NCI-H748 (cell line): ENCODE measurements around the gene TBC1D24.

Experiments
- DNase-seq: peaks from one replicate; lab custom pipeline; 2025; ENCODE audit not compliant: unreplicated experiment; lab: John Stamatoyannopoulos, UW

TBC1D24 gene

DNA sequence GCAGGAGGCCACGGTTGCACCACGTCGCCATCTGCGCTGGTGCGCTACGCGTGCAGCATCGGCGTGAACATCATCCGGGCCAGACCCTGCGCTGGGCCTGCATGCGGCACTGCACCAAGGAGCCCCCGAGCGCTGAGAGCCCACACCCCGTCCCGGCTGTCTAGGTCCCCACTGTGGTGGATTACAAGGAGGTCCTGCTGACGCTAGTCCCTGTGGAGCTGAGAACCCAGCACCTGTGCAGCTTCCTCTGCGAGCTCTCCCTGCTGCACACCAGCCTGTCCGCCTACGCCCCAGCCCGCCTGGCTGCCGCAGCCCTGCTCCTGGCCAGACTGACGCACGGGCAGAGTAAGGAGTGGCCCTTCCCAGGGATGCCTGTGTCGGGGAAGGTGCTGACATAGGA lies 25.8 kb upstream of the TBC1D24 start:
- DNase-seq: no peak

DNA sequence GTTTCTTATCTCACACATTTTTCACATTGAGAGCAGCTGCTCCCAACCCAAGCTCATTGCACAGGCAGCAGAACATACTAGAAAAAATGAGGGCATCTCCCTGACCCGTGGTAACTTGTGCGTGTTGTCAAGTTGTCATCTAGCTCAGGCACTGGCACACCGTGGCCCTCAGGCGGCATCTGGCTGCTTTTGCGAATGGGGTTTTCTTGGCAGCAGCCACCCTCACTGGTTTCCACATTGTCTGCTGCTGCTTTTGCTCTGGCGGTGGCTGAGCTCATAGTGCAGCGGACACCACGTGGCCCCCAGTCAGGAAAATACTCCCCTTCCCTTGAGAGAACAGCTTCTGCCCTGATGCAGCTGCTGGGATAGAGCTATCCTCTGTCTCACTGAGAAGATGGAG lies 24.4 kb upstream of the TBC1D24 start:
- no peak for DNase-seq

DNA sequence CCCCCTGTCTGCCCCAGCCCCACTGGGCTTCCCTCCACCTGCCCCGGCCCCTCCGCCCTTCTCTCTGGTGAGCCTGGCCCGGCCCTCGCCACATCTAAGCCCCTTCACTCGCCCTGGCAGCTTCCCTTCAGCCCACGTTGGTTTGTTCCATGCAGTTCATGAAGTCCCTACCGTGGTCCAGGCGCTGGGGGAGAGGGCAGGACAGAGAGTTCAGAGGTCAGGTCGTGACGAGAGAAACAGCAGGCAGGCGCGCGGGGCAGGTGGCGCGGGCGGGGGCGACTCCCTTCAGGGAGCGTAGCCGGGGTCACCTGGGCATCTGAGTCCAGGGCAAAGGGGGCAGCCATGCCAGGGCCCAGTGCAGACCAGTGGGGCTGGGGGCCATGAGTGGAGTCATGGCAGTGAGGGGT lies 23.9 kb upstream of the TBC1D24 start:
- no peak for DNase-seq

DNA sequence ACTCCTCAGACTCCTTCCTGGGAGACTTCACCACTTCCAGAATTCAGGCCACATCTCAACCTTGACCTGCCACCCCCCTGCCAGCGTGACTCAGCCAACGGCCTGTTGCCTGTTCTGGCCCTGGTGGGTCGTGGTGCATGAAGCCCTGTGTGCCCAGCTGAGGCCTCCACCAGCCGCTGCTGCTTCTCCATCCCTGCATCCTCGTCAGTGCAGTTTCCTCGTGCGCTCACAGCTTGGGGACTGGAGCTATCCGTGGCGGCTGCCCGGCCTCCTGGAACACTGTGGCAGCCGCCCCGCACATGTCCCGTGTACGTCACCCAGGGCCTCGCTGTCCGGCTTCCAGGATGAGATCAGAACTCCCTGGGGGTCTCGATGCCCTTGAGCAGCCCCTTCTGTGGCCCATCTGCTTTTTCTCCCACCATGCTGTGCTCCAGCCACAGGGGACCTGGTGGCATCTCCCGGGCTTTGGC lies 23.0 kb upstream of the TBC1D24 start:
- no peak for DNase-seq

DNA sequence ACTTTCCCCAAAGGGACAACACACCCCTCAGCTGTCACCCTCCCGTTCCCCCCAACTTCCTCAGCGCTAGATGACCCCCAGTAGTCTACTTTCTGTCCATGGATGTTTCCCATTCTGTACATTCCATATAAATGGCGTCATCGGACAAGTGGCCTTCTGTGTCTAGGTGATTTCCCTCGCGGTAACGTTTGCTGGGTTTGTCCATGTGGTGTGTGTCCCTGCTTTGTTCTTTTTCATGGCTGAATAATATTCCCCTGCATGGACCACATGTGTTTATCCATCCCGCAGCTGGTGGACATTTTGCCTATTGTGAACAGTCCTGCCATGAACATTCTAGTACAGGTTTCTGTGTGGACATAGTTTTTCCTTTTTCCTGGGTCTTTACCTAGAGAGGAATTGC lies 22.3 kb upstream of the TBC1D24 start:
- DNase-seq: no peak

DNA sequence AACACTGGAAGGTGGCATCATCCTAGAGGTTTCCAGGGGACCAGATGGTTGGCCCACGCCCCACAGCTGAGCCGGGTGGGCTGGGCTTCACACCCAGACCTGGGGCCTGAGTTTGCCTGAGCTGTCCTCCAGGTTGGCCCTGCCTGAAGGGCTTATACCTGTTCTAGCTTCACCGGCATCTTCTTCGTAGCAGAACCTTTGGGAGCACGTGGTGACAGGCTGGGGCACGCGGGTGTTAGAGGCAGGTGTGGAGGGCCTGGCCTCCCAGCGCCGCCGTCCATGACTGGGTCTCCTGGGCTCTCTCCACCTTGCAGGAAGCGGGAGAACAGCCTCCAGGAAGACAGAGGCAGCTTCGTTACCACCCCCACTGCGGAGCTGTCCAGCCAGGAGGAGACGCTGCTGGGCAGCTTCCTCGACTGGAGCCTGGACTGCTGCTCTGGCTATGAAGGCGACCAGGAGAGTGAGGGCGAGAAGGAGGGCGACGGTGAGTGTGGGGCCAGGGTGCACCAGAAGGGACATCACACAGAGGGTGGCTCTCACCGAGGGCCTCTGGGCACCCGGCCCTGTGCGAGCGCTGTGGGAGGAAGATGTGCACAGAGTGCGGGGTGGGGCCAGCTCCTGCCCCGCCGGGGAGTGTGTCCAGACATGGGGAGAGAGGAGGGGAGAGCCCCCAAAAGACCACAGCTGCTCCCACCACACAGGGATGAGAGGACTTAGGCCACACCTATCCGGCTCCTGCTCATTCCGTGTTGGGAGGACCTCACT lies 19.7 kb upstream of the TBC1D24 start:
- no peak for DNase-seq

DNA sequence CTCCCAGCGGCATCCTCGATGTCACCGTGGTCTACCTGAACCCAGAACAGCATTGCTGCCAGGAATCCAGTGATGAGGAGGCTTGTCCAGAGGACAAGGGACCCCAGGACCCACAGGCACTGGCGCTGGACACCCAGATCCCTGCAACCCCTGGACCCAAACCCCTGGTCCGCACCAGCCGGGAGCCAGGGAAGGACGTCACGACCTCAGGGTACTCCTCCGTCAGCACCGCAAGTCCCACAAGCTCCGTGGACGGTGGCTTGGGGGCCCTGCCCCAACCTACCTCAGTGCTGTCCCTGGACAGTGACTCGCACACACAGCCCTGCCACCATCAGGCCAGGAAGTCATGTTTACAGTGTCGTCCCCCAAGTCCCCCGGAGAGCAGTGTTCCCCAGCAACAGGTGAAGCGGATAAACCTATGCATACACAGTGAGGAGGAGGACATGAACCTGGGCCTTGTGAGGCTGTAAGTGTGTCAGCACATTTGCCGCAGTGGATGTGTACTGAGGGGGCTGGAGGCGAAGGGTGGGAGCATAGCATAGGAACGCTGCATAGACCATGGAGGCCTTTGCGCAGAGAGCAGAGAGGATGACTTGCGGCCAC lies 18.3 kb upstream of the TBC1D24 start:
- DNase-seq: no peak

DNA sequence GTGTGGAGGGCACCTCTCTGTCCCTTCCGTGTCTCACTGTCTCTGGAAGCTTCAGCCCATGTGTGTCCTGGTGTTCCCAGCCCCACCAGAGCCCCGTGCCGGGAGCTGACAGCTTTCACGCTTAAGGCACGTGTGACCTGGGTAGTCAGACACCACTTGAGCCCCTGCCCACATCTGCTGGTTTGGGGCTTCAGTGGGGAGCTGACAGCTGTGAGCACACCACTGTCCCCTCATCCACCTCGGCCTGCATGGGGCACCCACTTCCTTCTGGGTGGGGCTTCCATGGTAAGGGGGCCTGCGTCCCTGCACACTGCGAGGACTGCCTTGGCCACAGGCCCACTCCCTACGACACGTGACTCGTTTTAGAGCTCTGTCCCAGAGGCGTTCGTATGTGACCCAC lies 17.7 kb upstream of the TBC1D24 start:
- no peak for DNase-seq

DNA sequence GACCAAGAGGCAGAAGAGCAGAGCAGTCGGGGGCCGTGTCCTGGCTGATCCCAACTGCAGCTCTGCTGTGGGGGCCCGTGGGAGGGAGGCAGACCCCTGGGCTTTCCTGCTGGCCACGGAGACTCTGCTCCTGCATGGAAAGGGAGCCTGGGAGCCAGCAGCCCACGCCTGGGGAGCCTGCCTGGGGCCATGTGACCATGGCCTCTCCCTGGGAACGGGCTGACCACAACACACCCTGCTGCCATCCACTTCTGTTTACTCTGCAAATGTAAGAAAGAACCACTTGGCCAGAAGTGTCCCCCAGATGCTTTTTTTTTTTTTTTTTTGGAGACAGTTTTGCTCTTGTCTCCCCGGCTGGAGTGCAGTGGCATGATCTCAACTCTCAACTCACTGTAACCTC lies 17.0 kb upstream of the TBC1D24 start:
- DNase-seq: no peak

DNA sequence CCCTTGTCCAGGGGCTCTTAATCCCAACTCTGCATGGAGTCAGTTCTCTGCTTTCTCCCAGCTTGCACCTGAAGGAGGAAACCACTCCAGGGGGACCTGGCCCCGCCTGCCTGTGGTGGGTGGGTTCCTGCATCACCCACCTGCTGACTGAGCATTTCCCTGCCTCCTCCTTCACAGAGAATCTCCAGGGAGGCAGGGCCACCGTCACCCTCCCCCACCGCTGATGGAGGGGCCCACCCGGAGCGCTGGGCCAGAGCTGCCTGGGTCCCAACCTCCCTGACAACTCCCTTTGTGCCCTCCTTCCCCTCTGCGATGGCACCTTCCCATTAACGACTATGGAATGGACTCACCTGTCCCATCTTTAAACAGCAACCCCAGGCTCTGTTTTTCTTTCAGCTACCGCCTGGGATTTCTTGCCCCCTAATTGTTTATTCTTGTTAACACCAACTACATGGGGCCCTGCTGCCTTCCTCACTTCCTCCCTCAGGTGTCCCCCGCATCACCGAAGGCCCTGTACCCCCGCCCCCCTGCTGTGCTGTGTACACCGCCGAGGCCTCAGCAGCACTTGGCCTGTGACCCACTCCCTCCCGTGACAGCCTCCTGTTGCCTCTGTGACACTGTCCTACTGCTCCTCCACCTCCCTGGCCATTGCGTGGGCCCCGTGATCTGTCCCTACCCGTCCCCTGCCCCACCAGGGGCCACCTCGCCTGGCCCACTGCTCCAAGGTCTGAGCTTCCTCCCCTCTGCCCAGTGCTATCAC lies 15.9 kb upstream of the TBC1D24 start:
- no peak for DNase-seq

DNA sequence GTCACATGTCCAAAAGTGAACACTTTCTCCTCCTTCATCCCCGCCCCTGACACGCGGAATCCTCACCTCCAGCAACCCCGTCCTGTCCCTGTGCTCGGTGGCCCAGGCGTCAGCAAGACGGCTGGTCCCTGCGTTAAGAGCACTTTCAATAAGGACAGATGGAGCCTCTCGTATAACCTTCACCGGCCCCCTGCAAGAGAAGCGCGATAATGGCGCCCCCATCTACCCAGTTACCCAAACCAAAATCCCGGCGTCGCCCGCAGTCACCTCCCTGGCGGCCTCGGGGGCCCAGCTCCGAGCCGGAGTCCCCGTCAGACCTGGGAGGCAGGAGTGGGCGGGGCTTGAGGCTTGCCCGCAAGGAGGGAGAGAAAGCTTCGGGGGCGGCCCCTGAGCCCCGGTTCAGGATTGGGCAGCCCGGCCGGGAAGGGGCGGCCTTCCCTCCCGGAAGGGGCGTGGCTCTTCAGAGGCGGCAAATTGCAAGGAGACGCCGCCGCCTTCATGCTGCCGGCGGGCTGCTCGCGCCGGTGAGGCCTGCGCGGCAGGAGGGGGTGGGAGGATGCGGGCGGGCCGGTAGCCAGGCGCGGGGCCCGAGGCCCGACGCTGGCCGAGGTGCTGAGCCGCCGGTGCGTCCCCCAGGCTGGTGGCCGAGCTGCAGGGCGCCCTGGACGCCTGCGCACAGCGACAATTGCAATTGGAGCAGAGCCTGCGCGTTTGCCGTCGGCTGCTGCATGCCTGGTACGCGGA lies 15.1 kb upstream of the TBC1D24 start, which contains the start of gene TEDC2:
TEDC2 (plus strand) TSS at position 463 of the 744 bp plus-strand sequence; CDS start at position 499, 36 bp downstream.
- DNase-seq: peak; percentile 94

DNA sequence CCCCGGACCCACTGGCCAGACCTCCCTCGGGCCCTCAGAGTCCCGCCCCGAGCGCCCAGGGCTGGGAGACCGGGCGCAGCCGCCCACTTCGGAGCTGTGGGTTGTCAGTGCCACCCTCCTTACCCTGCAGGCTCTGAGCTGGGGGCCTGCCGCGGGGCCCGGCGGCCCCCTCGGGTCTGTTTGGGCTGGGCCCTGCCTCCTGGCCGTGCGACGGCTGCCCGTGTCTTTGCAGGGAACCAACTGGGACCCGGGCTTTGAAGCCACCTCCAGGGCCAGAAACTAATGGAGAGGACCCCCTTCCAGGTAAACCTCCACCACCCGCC lies 14.6 kb upstream of the TBC1D24 start:
- DNase-seq: no peak

DNA sequence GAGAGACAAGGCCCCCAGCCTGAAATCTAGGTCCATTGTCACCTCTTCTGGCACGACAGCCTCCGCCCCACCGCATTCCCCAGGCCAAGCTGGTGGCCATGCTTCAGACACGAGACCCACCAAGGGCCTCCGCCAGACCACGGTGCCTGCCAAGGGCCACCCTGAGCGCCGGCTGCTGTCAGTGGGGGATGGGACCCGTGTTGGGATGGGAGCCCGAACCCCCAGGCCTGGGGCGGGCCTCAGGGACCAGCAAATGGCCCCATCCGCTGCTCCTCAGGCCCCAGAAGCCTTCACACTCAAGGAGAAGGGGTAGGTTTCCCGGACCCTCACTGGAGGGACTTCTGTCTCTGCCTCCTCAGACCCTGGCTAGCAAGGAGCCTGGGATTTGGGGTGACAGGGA lies 14.0 kb upstream of the TBC1D24 start:
- no peak for DNase-seq

DNA sequence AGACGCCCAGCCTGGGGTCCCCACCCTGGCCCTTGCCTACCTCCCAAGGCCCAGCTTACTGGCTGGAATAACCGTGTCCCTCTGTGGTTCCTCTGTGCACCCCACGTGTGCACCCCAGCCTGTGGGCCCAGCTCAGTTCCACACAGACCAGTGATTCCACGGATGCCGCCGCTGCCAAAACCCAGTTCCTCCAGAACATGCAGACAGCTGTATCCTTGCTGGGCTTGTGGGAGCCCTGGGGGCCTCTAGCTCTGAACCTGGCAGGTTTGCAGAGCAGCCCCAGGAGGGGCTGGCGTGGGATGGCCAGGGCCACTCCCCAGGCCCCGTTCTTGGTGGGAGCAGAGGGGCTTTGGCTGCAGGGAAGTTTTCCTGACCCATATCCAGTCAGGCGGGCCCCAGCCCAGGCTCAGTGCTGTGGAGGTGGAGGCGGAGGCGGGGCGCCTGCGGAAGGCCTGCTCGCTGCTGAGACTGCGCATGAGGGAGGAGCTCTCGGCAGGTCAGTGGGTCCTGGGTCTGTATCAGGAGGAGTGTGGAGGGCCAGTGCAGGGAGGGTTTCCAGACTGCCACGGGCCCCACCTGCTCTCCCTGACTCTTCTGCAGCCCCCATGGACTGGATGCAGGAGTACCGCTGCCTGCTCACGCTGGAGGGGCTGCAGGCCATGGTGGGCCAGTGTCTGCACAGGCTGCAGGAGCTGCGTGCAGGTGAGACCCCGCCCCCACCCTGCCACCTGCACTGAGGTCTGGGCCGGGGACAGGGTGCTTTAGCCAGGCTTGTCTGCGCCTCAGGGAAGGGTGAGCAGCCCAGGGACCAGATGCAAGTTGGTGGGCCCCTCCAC lies 12.7 kb upstream of the TBC1D24 start:
- DNase-seq: no peak

DNA sequence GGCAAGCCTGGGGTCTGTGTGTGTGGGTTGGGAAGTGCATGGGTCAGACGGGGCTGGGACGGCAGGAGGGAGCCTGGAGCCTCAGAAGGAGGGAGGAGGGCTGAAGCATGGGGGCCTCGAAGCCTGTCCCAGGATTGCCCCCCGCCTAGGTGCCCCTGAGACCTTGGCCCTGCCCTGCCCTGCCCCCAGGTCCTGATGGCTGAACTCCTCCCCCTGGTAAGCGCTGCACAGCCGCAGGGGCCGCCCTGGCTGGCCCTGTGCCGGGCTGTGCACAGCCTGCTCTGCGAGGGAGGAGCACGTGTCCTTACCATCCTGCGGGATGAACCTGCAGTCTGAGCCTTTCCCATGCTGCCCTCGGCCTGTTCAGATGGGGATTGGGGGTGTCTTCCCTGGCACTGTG lies 10.6 kb upstream of the TBC1D24 start:
- no peak for DNase-seq

DNA sequence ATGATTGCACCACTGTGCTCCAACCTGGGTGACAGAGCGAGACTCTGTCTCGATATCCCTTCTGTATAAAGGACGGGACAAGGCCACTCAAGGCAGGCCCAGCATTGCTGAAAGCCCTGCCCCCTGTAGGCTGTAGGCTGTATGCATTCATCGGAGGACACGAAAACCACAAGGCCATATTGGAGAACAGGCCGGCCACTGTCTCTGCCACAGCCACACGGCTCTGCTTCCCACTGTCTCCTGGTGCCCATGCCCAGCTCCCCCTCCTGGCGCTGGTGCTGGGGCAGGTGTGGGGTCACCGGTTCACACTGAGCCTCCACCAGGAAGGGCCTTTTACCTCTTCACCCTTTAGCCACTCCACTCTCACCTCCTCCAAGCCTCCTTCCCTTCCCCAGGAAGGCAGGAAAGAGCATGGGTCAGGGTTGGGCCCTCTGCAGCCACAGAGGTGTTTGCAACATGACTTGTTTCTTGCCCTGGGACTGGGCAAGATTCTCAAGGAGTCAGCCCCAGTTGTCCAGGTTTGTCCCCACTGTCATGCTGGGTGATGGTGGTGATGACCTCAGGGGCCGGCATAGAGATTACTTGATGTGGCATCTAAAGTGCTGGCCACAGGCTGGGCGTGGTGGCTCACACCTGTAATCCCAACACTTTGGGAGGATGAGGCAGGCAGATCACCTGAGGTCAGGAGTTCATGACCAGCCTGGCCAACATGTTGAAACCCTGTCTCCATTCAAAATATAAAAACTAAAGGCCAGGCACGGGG lies 9.1 kb upstream of the TBC1D24 start:
- DNase-seq: peak; percentile 4

DNA sequence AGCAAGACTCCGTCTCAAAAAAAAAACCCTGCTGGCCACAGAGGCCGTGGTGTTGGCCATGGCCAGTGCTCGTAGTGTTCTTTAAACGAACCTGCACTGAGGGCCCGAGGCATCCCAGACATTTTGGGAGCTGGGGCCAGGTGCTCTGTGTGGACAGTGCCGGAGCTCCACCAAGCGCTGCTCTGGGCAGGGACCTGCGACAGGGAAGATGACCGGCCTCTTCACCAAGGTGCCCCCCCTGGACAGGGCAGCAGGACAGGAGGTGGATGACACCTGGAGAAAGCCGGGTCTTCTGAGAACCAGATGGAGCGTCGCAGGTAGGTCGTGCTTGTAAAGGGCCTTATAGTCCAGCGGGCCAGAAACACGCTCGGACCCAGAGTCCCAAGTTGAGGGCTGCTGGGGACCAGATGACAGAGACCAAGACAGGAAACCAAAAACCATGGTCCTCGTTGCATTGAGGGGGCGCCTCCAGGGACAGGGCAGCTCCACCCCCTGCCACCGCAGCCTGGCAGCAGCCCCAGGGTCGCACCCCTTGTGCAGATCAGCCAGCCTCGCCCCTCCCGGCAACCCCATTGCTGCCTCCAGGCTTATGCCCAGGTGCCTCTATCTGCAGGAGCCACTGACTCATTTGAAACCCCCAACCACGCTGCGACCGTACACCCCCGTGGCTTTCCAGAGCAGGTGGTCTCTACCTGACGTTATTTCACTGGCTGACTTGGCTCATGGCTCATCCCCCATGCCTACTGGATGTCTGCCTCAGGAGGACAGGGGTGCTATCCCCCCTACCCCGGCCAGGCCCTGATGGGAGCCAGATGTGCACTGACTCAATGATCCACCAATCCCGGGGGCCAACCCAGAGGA lies 8.0 kb upstream of the TBC1D24 start:
- no peak for DNase-seq

DNA sequence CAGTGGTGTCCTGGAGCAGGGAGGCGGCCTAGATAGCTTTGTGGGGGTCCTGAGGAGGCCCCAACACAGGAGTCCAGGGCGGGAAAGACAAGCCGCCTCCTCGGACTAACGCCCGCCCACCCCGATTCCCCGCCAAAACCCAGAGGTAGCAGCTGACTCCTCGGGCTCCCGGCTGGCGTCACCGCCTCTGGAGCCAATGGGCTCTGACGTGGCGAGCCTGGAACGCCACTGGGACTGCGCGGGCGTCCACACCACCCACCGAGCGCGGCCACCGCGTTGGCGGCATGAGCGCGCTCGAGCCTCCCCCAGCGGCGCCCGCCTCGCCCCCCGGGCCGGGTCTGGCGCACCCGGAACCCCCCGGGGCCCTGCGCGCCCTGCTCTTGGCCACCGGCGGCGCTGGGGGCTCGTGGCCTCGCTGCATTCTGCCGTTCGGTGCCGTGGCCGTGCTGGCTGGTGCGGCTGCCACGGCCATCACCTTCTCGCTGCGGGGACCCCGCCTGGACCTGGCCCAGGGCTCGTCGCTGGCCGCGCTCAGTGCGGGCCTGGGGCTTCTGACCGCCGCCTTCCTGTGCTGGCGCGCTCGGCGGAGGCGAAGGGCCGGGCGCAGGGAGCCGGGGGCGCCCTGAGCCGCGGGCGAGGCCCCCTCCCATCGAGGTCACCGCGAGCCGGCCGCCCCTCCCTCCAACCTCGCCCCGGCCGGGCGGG lies 7.2 kb upstream of the TBC1D24 start:
- peak; percentile 86 for DNase-seq
